ENCODE data around the gene CRB1.
"Not testable (repeated sequence)": the region's sequence is repeated elsewhere in the genome, so short reads cannot be mapped to it uniquely, and the experiment has no call there.

Gene CRB1

GRCh38 chr1:197465528-197466327, 197.7 kb downstream of the CRB1 start:
- no peak for DNase-seq (ENCODE audit: low spot score)

- no peak for DNase-seq (ENCODE audit: low spot score)
Measured at GRCh38 chr1:197466813-197467212, 198.8 kb downstream of the CRB1 start.

- DNase-seq (ENCODE audit: low spot score) = no peak
Measured at GRCh38 chr1:197467881-197468280, 199.8 kb downstream of the CRB1 start.

- DNase-seq (ENCODE audit: low spot score) = no peak
Measured at GRCh38 chr1:197468543-197469175, 200.6 kb downstream of the CRB1 start.

- no peak for DNase-seq (ENCODE audit: low spot score)
Measured at GRCh38 chr1:197469620-197470210, 201.7 kb downstream of the CRB1 start.

- no peak for DNase-seq (ENCODE audit: low spot score)
Measured at GRCh38 chr1:197470330-197470729, 202.3 kb downstream of the CRB1 start.

- DNase-seq (ENCODE audit: low spot score) = no peak
Measured at GRCh38 chr1:197471248-197471985, 203.4 kb downstream of the CRB1 start.

- no peak for DNase-seq (ENCODE audit: low spot score)
Measured at GRCh38 chr1:197472141-197472540, 204.1 kb downstream of the CRB1 start.

GRCh38 chr1:197480446-197480845, 212.4 kb downstream of the CRB1 start:
- no peak for DNase-seq (ENCODE audit: low spot score)

GRCh38 chr1:197481101-197481500, 213.0 kb downstream of the CRB1 start:
- no peak for DNase-seq (ENCODE audit: low spot score)

- no peak for DNase-seq (ENCODE audit: low spot score)
Measured at GRCh38 chr1:197485790-197486189, 217.7 kb downstream of the CRB1 start.

GRCh38 chr1:197486946-197487345, 218.9 kb downstream of the CRB1 start:
- DNase-seq (ENCODE audit: low spot score) = no peak

- DNase-seq (ENCODE audit: low spot score) = not testable (repeated sequence)
Measured at GRCh38 chr1:197491505-197491904, 223.5 kb downstream of the CRB1 start.

- no peak for DNase-seq (ENCODE audit: low spot score)
Measured at GRCh38 chr1:197496722-197497121, 228.7 kb downstream of the CRB1 start.

- DNase-seq (ENCODE audit: low spot score) = no peak
Measured at GRCh38 chr1:197510691-197511378, 242.8 kb downstream of the CRB1 start.

- DNase-seq (ENCODE audit: low spot score) = no peak
Measured at GRCh38 chr1:197515421-197515820, 247.4 kb downstream of the CRB1 start.

- peak; percentile 11 for DNase-seq (ENCODE audit: low spot score)
Measured at GRCh38 chr1:197519741-197520334, 251.8 kb downstream of the CRB1 start.

GRCh38 chr1:197521118-197521739, 253.2 kb downstream of the CRB1 start:
- peak; percentile 39 for DNase-seq (ENCODE audit: low spot score)

GRCh38 chr1:197526736-197527371, 258.8 kb downstream of the CRB1 start:
- peak; percentile 73 for DNase-seq (ENCODE audit: low spot score)

Data from hematopoietic multipotent progenitor cell treated with erythropoietin and hydrocortisone succinate and interleukin-3 and kit ligand, for 15 days (in vitro differentiated cells).